Fibroblast of lung (primary cell): ENCODE measurements around the gene CCDC61. TPM values are rescaled to one million over a fixed set of nuclear protein-coding genes. Genes with fewer than 3 reads are reported as not detected.

Experiments used
- DNase-seq, 2 donors: peaks; one replicate each; pipeline versions ENCODE4 v3.0.0 to v3.0.0-alpha.2; 2010; ENCODE audit warnings: low read depth in 2 of 2
- H2AFZ ChIP-seq: 2 replicates; pipeline ENCODE4 v1.5.1; 2012; ENCODE audit warnings: low read length, control low read depth, inconsistent platforms
- H3K27ac ChIP-seq: 2 replicates; pipeline ENCODE4 v1.5.1; 2011; ENCODE audit warnings: low read length, control low read depth; ENCODE audit not compliant: insufficient read depth
- H3K27me3 ChIP-seq: 2 replicates; pipeline ENCODE4 v1.5.1; 2011; ENCODE audit warnings: mild to moderate bottlenecking, low read length; ENCODE audit not compliant: control insufficient read depth, insufficient read depth
- H3K36me3 ChIP-seq: 2 replicates; pipeline ENCODE4 v1.5.1; 2011; ENCODE audit warnings: low read length; ENCODE audit not compliant: control insufficient read depth, insufficient read depth
- H3K4me1 ChIP-seq: 2 replicates; pipeline ENCODE4 v1.5.1; 2011; ENCODE audit warnings: low read length; ENCODE audit not compliant: control insufficient read depth, insufficient read depth; ENCODE audit errors: extremely low read depth
- H3K4me2 ChIP-seq: 2 replicates; pipeline ENCODE4 v1.5.1; 2011; ENCODE audit warnings: low read length, control low read depth; ENCODE audit not compliant: insufficient read depth; ENCODE audit errors: extremely low read depth
- H3K4me3 ChIP-seq, 4 experiments: fragments of 200-600 bp in 1 of 4; sonication (generic) in 1 of 4; replicated peaks in 1 of 4; 2 replicates each; pipeline ENCODE4 v1.5.1; 2011 to 2016; ENCODE audit warnings: low read length in 4 of 4, low read depth in 3 of 4, mild to moderate bottlenecking in 3 of 4, control low read depth in 2 of 4, inconsistent platforms in 1 of 4, mixed read lengths in 1 of 4; ENCODE audit not compliant: insufficient read depth in 1 of 4; ENCODE audit errors: control extremely low read depth in 1 of 4
- H3K79me2 ChIP-seq: 2 replicates; pipeline ENCODE4 v1.5.1; 2012; ENCODE audit warnings: mild to moderate bottlenecking, low read length, inconsistent platforms; ENCODE audit not compliant: control insufficient read depth, insufficient read depth
- H3K9ac ChIP-seq: 2 replicates; pipeline ENCODE4 v1.5.1; 2011; ENCODE audit warnings: mild to moderate bottlenecking, low read length, control low read depth; ENCODE audit not compliant: insufficient read depth
- H3K9me3 ChIP-seq: 2 replicates; pipeline ENCODE4 v1.5.1; 2012; ENCODE audit warnings: low read depth, low read length; ENCODE audit not compliant: control insufficient read depth, insufficient read depth
- H4K20me1 ChIP-seq: 2 replicates; pipeline ENCODE4 v1.5.1; 2011; ENCODE audit warnings: low read length; ENCODE audit not compliant: control insufficient read depth, insufficient read depth; ENCODE audit errors: extremely low read depth
- EZH2 ChIP-seq: IDR thresholded peaks from 2 replicates; pipeline ENCODE4 v1.5.1; 2012; ENCODE audit warnings: low read length, control low read depth, mild to moderate bottlenecking; ENCODE audit errors: missing control alignments
- polyA plus RNA-seq, 2 donors: library from polyadenylated mRNA; depleted of rRNA in 1 of 2; stranded (reverse) in 1 of 2; unstranded in 1 of 2; fragments of >200 nt; gene quantifications; 2 replicates each; pipeline ENCODE4 v1.2.1, GENCODE V29; 2011 to 2012; ENCODE audit warnings: missing spikeins in 1 of 2
- total RNA-seq: library from RNA; depleted of rRNA; stranded (reverse); fragments of >200 nt; gene quantifications from 2 replicates; pipeline ENCODE4 v1.2.1, GENCODE V29; 2014
- TF ChIP-seq, protein P1 (sequence below), 2 donors: IDR thresholded peaks in 1 of 2; conservative IDR thresholded peaks in 1 of 2; 1 replicate in 1 of 2; 2 replicates in 1 of 2; pipeline ENCODE4 v1.5.1; 2011 to 2012; ENCODE audit warnings: low read length in 2 of 2, control low read depth in 1 of 2, inconsistent platforms in 1 of 2, low read depth in 1 of 2, mild to moderate bottlenecking in 1 of 2

CCDC61 gene
- total and polyA plus RNA-seq, 2 donors (not counting 1 experiment from before 2014, with no cell fraction given): 4.5 to 8.9 TPM

DNA sequence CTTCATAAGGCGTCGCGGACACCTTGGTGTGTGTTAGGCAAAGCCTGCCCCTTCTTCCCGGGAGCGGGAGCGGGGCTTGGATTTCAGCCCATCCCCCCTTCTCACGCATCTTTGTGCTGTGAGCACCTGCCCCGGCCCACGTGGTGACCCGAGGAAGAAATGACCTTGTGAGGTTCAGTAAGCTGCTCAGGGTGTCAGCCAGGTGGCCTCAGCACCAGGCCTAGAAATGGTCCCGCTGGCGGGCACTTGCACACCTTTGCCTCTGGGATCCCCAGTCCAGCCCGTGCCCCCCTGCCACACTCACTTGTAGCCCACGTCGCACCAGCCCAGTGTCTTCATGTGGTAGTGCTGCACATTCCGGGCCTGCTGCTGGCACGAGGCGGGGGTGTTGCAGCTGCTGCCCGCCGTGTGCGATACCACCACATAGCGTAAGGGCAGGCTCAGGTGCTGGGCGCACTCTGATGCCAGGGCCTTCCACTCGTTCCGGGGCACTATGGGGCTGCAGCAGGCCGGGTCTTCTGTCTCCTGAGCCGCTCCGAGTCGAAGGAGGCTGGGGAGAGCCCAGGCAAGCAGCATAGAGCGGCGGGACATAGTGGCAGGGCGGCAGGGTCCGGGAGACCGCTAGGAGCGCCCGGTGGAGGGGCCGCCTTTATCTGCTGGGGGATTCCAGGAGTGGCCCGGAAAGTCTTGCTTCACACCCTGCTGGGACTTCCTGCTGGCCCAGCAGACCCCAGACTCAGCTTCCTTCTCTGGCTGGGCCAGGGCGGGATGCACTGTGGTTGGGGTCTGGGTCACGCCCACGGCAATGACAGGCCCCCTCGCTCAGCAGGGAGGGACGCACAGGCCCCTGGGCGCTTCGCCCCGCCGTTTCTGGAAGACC is 27.4 kb downstream of the CCDC61 start, which contains the start of gene PGLYRP1:
Gene PGLYRP1, minus strand, starts transcription at position 623 of the 880 bp plus-strand sequence. Its CDS starts 32 bp downstream, at position 591.
- no peaks in the 10 kb centered on the region for H3K4me1 ChIP-seq
- H3K9me3 ChIP-seq: no peaks in the 10 kb centered on the region
- no peaks in the 10 kb centered on the region for H4K20me1 ChIP-seq
- H3K79me2 ChIP-seq: no peaks in the 10 kb centered on the region
- H3K4me3 ChIP-seq: no peak within 1 kb of the TSS
- H3K4me2 ChIP-seq: no peak within 1 kb of the TSS
- TF ChIP-seq EZH2: no peak
- TF ChIP-seq, protein P1, sequence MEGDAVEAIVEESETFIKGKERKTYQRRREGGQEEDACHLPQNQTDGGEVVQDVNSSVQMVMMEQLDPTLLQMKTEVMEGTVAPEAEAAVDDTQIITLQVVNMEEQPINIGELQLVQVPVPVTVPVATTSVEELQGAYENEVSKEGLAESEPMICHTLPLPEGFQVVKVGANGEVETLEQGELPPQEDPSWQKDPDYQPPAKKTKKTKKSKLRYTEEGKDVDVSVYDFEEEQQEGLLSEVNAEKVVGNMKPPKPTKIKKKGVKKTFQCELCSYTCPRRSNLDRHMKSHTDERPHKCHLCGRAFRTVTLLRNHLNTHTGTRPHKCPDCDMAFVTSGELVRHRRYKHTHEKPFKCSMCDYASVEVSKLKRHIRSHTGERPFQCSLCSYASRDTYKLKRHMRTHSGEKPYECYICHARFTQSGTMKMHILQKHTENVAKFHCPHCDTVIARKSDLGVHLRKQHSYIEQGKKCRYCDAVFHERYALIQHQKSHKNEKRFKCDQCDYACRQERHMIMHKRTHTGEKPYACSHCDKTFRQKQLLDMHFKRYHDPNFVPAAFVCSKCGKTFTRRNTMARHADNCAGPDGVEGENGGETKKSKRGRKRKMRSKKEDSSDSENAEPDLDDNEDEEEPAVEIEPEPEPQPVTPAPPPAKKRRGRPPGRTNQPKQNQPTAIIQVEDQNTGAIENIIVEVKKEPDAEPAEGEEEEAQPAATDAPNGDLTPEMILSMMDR (conservative IDR thresholded peaks at IDR 0.05 in 1 of 2, IDR thresholded peaks at IDR 0.05 in 1 of 2; ENCODE audit: low read depth in 1 of 2, low read length in 2 of 2): no peak
- no peak within 1 kb of the TSS for H3K27ac ChIP-seq
- H3K27me3 ChIP-seq: peaks cover 8% of the 10 kb centered on the region
- H3K9ac ChIP-seq: no peak within 1 kb of the TSS
- no peaks in the 10 kb centered on the region for H3K36me3 ChIP-seq
- no peak for DNase-seq
- no peak within 1 kb of the TSS for H2AFZ ChIP-seq

DNA sequence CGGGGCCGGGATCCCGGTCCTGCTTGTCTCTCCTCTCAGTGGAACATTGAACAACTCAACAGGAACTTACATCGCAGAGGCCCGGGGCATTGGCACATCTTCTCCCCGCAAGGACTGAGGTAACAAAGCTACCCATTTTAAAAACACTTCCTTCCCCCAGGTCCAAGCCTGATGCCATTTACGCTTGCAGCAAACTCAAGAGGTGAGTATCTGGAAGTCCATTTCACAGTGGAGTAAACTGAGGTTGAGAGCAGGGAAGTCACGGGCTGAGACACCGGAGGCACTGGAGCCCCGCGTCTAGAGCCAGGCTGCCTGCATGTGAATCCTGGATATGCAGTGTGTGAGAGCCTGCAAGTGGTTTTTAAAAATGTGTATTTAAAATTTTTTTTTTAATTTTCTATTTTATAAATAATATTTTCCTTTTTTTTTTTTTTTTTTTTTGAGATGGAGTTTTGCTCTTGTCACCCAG is 28.1 kb downstream of the CCDC61 start:
- Histone ChIP-seq H3K4me2 (no peak overlapping the region), H3K79me2 (no peaks in the 10 kb centered on the region), H3K9ac (no peak overlapping the region), H3K9me3 (no peaks in the 10 kb centered on the region), H4K20me1 (no peaks in the 10 kb centered on the region), H3K27ac (no peak overlapping the region), H2AFZ (no peak overlapping the region), H3K4me1 (no peaks in the 10 kb centered on the region), H3K27me3 (peaks cover 8% of the 10 kb centered on the region), H3K4me3 (no peak overlapping the region), H3K36me3 (no peaks in the 10 kb centered on the region)
- DNase-seq: no peak
- TF ChIP-seq, protein P1 (conservative IDR thresholded peaks at IDR 0.05 in 1 of 2, IDR thresholded peaks at IDR 0.05 in 1 of 2; ENCODE audit: low read depth in 1 of 2, low read length in 2 of 2): no peak
- TF ChIP-seq EZH2: no peak

DNA sequence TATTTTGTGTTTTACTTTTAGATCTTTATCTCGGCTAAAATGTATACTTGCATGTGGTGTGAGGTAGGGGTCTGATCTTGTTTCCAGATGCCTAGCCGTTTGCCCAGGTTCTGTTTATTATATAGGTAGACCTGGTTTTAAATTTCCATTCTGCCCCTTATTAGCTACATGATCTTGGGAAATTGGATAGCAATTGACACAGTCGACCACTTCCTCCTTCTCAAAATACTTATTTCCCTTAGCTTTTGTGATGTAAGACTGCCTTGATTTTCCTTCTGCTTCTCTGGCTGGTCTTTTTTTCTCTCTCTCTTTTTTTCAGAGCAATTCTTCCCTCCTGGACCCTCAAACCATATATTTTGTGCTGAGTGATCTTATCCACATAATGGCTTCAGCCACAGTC is 30.6 kb downstream of the CCDC61 start:
- no peaks in the 10 kb centered on the region for H3K9me3 ChIP-seq
- H3K79me2 ChIP-seq: no peaks in the 10 kb centered on the region
- H4K20me1 ChIP-seq: no peaks in the 10 kb centered on the region
- no peak for TF ChIP-seq EZH2
- TF ChIP-seq, protein P1 (conservative IDR thresholded peaks at IDR 0.05 in 1 of 2, IDR thresholded peaks at IDR 0.05 in 1 of 2; ENCODE audit: low read depth in 1 of 2, low read length in 2 of 2): no peak
- DNase-seq: no peak
- no peak overlapping the region for H3K27ac ChIP-seq
- peaks cover 8% of the 10 kb centered on the region for H3K27me3 ChIP-seq
- no peak overlapping the region for H3K4me3 ChIP-seq
- no peaks in the 10 kb centered on the region for H3K4me1 ChIP-seq
- H2AFZ ChIP-seq: no peak overlapping the region
- no peak overlapping the region for H3K4me2 ChIP-seq
- no peak overlapping the region for H3K9ac ChIP-seq
- no peaks in the 10 kb centered on the region for H3K36me3 ChIP-seq
